HEK293 (cell line): ENCODE measurements around the gene GJC3.

Experiments
- FEZF1 ChIP-seq: fragments of 450-650 bp; formaldehyde crosslinking; IDR thresholded peaks from 2 replicates; pipeline ENCODE4 v1.5.1; 2016; ENCODE audit warnings: missing biosample characterization, missing genetic modification characterization
- GLIS1 ChIP-seq: fragments of 450-650 bp; formaldehyde crosslinking; IDR thresholded peaks from 2 replicates; pipeline ENCODE4 v1.5.1; 2016; ENCODE audit warnings: missing biosample characterization, missing genetic modification characterization
- HOXC10 ChIP-seq: sonication (generic); formaldehyde crosslinking; IDR thresholded peaks from 2 replicates; pipeline ENCODE4 v1.8.1; 2023; ENCODE audit warnings: mild to moderate bottlenecking, missing genetic modification reagents
- KLF1 ChIP-seq: fragments of 450-650 bp; formaldehyde crosslinking; IDR thresholded peaks from 2 replicates; pipeline ENCODE4 v1.5.1; 2016; ENCODE audit warnings: missing biosample characterization, missing genetic modification characterization
- KLF9 ChIP-seq: fragments of 450-650 bp; formaldehyde crosslinking; IDR thresholded peaks from 2 replicates; pipeline ENCODE4 v1.5.1; 2016; ENCODE audit warnings: missing biosample characterization, missing genetic modification characterization, low read depth
- SALL2 ChIP-seq: fragments of 450-650 bp; formaldehyde crosslinking; IDR thresholded peaks from 2 replicates; pipeline ENCODE4 v1.5.0; 2017; ENCODE audit warnings: missing biosample characterization, mild to moderate bottlenecking, missing genetic modification characterization, borderline replicate concordance
- SP2 ChIP-seq: fragments of 450-650 bp; formaldehyde crosslinking; IDR thresholded peaks from 2 replicates; pipeline ENCODE4 v1.5.1; 2016; ENCODE audit warnings: missing biosample characterization, missing genetic modification characterization
- TRIM28 ChIP-seq: IDR thresholded peaks from 2 replicates; pipeline ENCODE4 v1.6.1; 2011; ENCODE audit warnings: low read length, control low read depth, borderline replicate concordance
- ZBTB1 ChIP-seq: fragments of 450-650 bp; formaldehyde crosslinking; IDR thresholded peaks from 2 replicates; pipeline ENCODE4 v1.5.1; 2016; ENCODE audit warnings: missing biosample characterization, missing genetic modification characterization
- ZNF112 ChIP-seq: fragments of 450-650 bp; formaldehyde crosslinking; IDR thresholded peaks from 2 replicates; pipeline ENCODE4 v1.5.0; 2017; ENCODE audit warnings: missing biosample characterization, missing genetic modification characterization
- ZNF175 ChIP-seq: fragments of 450-650 bp; formaldehyde crosslinking; IDR thresholded peaks from 2 replicates; pipeline ENCODE4 v1.5.1; 2016; ENCODE audit warnings: missing biosample characterization, missing genetic modification characterization
- ZNF223 ChIP-seq: fragments of 450-650 bp; formaldehyde crosslinking; IDR thresholded peaks from 2 replicates; pipeline ENCODE4 v1.5.1; 2016; ENCODE audit warnings: missing biosample characterization, missing genetic modification characterization
- ZNF239 ChIP-seq: fragments of 450-650 bp; formaldehyde crosslinking; IDR thresholded peaks from 2 replicates; pipeline ENCODE4 v1.5.1; 2016; ENCODE audit warnings: missing biosample characterization, missing genetic modification characterization
- ZNF266 ChIP-seq: fragments of 450-650 bp; formaldehyde crosslinking; IDR thresholded peaks from 2 replicates; pipeline ENCODE4 v1.5.1; 2016; ENCODE audit warnings: missing biosample characterization, missing genetic modification characterization, low read depth
- ZNF292 ChIP-seq: fragments of 450-650 bp; formaldehyde crosslinking; IDR thresholded peaks from 2 replicates; pipeline ENCODE4 v1.5.1; 2016; ENCODE audit warnings: low read depth, missing biosample characterization, missing genetic modification characterization, borderline replicate concordance
- ZNF302 ChIP-seq: fragments of 450-650 bp; formaldehyde crosslinking; IDR thresholded peaks from 2 replicates; pipeline ENCODE4 v1.5.1; 2016; ENCODE audit warnings: missing biosample characterization, missing genetic modification characterization, low read depth
- ZNF423 ChIP-seq: fragments of 450-650 bp; formaldehyde crosslinking; IDR thresholded peaks from 2 replicates; pipeline ENCODE4 v1.5.1; 2016; ENCODE audit warnings: missing biosample characterization, missing genetic modification characterization
- ZNF473 ChIP-seq: fragments of 450-650 bp; formaldehyde crosslinking; IDR thresholded peaks from 2 replicates; pipeline ENCODE4 v1.5.1; 2017; ENCODE audit warnings: missing biosample characterization, missing genetic modification characterization
- ZNF558 ChIP-seq: fragments of 450-650 bp; formaldehyde crosslinking; IDR thresholded peaks from 2 replicates; pipeline ENCODE4 v1.5.1; 2016; ENCODE audit warnings: missing biosample characterization, missing genetic modification characterization
- ZNF623 ChIP-seq: fragments of 450-650 bp; formaldehyde crosslinking; IDR thresholded peaks from 2 replicates; pipeline ENCODE4 v1.5.1; 2016; ENCODE audit warnings: missing biosample characterization, missing genetic modification characterization
- ZNF776 ChIP-seq: fragments of 450-650 bp; formaldehyde crosslinking; IDR thresholded peaks from 2 replicates; pipeline ENCODE4 v1.5.0; 2017; ENCODE audit warnings: missing biosample characterization, missing genetic modification characterization, borderline replicate concordance
- ZNF830 ChIP-seq: fragments of 450-650 bp; IDR thresholded peaks from 2 replicates; pipeline ENCODE4 v1.5.0; 2018; ENCODE audit warnings: missing biosample characterization, missing genetic modification characterization, low read depth, mild to moderate bottlenecking, moderate library complexity
- TF ChIP-seq, protein P1 (sequence below): fragments of 450-650 bp; formaldehyde crosslinking; conservative IDR thresholded peaks from 2 replicates; pipeline ENCODE4 v1.5.1; 2016; ENCODE audit warnings: low read depth, missing biosample characterization, missing genetic modification characterization
- TF ChIP-seq, protein P2 (sequence below): fragments of 450-650 bp; formaldehyde crosslinking; IDR thresholded peaks from 2 replicates; pipeline ENCODE4 v1.5.1; 2017; ENCODE audit warnings: missing biosample characterization, missing genetic modification characterization
- TF ChIP-seq, protein P3 (sequence below): fragments of 450-650 bp; formaldehyde crosslinking; IDR thresholded peaks from 2 replicates; pipeline ENCODE4 v1.5.1; 2016; ENCODE audit warnings: missing biosample characterization, missing genetic modification characterization
- TF ChIP-seq, protein P4 (sequence below): fragments of 450-650 bp; formaldehyde crosslinking; optimal IDR thresholded peaks from 2 replicates; pipeline ENCODE3; 2016; ENCODE audit warnings: missing biosample characterization, mild to moderate bottlenecking, missing genetic modification characterization
- TF ChIP-seq, protein P5 (sequence below): fragments of 450-650 bp; formaldehyde crosslinking; IDR thresholded peaks from 2 replicates; pipeline ENCODE4 v1.5.1; 2016; ENCODE audit warnings: missing biosample characterization, missing genetic modification characterization, low read depth
- TF ChIP-seq, protein P6 (sequence below): fragments of 450-650 bp; formaldehyde crosslinking; IDR thresholded peaks from 2 replicates; pipeline ENCODE4 v1.5.1; 2016; ENCODE audit warnings: missing biosample characterization, missing genetic modification characterization

The GJC3 gene

DNA sequence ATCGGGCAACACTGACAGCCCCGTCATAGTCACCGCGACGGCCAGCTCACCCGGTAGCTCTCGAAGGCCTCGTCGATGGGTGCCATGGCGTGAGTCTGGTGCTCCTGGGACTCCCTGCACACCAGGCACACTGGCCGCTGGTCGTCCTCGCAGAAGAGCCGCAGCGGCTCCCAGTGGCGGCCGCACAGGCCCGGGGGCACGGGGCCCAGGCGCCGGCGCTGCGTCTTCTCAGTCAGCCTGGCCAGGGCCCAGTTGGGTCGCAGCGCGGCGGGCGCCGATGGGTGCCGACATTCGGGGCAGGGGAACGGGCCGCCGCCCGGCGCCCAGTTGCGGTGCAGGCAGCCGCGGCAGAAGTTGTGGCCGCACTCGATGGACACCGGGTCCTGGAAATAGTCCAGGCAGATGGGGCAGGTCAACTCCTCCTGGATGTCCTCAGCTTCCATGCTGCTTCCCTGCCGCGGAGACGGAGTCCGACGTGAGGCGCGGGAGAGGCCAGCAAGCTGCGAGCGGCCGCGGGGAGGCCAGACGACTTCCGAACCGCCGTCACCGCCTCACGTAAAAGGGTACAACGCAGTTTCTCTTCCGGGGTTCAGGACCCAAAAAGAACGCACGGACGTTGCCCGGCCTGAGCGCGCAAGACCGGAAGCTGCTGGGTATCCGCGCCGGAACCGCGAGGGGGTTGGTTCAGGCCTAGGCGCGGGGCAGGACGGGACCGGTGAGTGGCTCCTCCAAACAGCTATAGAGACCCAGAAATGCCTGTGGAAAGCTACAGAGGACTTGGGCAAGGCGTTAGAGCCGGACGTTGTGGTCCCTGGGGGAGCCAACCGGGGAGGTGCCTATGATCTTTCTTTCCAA lies 10.2 kb downstream of the GJC3 start, which contains the start of gene TRIM4 (continued):
- TF ChIP-seq, protein P1, sequence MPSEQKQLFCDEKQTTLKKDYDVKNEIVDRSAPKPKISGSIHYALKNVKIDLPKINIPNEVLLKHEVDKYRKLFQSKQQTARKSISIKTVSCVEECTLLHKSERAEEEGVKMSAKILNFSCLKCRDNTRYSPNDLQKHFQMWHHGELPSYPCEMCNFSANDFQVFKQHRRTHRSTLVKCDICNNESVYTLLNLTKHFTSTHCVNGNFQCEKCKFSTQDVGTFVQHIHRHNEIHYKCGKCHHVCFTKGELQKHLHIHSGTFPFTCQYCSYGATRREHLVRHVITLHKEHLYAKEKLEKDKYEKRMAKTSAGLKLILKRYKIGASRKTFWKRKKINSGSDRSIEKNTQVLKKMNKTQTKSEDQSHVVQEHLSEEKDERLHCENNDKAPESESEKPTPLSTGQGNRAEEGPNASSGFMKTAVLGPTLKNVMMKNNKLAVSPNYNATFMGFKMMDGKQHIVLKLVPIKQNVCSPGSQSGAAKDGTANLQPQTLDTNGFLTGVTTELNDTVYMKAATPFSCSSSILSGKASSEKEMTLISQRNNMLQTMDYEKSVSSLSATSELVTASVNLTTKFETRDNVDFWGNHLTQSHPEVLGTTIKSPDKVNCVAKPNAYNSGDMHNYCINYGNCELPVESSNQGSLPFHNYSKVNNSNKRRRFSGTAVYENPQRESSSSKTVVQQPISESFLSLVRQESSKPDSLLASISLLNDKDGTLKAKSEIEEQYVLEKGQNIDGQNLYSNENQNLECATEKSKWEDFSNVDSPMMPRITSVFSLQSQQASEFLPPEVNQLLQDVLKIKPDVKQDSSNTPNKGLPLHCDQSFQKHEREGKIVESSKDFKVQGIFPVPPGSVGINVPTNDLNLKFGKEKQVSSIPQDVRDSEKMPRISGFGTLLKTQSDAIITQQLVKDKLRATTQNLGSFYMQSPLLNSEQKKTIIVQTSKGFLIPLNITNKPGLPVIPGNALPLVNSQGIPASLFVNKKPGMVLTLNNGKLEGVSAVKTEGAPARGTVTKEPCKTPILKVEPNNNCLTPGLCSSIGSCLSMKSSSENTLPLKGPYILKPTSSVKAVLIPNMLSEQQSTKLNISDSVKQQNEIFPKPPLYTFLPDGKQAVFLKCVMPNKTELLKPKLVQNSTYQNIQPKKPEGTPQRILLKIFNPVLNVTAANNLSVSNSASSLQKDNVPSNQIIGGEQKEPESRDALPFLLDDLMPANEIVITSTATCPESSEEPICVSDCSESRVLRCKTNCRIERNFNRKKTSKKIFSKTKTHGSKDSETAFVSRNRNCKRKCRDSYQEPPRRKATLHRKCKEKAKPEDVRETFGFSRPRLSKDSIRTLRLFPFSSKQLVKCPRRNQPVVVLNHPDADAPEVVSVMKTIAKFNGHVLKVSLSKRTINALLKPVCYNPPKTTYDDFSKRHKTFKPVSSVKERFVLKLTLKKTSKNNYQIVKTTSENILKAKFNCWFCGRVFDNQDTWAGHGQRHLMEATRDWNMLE (tag by site-specific recombination), result peak; percentile 99
- TF ChIP-seq, protein P2, sequence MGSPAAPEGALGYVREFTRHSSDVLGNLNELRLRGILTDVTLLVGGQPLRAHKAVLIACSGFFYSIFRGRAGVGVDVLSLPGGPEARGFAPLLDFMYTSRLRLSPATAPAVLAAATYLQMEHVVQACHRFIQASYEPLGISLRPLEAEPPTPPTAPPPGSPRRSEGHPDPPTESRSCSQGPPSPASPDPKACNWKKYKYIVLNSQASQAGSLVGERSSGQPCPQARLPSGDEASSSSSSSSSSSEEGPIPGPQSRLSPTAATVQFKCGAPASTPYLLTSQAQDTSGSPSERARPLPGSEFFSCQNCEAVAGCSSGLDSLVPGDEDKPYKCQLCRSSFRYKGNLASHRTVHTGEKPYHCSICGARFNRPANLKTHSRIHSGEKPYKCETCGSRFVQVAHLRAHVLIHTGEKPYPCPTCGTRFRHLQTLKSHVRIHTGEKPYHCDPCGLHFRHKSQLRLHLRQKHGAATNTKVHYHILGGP (tag by site-specific recombination), result no peak
- TF ChIP-seq ZNF239 (tag by site-specific recombination), result no peak
- TF ChIP-seq, protein P3, sequence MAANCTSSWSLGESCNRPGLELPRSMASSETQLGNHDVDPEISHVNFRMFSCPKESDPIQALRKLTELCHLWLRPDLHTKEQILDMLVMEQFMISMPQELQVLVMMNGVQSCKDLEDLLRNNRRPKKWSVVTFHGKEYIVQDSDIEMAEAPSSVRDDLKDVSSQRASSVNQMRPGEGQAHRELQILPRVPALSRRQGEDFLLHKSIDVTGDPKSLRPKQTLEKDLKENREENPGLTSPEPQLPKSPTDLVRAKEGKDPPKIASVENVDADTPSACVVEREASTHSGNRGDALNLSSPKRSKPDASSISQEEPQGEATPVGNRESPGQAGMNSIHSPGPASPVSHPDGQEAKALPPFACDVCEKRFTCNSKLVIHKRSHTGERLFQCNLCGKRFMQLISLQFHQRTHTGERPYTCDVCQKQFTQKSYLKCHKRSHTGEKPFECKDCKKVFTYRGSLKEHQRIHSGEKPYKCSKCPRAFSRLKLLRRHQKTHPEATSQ (tag by site-specific recombination), result no peak
- TF ChIP-seq HOXC10 (CRISPR knock-in tag), result no peak
- TF ChIP-seq, protein P4, sequence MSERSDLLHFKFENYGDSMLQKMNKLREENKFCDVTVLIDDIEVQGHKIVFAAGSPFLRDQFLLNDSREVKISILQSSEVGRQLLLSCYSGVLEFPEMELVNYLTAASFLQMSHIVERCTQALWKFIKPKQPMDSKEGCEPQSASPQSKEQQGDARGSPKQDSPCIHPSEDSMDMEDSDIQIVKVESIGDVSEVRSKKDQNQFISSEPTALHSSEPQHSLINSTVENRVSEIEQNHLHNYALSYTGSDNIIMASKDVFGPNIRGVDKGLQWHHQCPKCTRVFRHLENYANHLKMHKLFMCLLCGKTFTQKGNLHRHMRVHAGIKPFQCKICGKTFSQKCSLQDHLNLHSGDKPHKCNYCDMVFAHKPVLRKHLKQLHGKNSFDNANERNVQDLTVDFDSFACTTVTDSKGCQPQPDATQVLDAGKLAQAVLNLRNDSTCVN (tag by site-specific recombination), result peak; percentile 74
- no peak for TF ChIP-seq ZNF623
- TF ChIP-seq SALL2 (tag by site-specific recombination), result no peak
- peak; percentile 81 for TF ChIP-seq SP2 (tag by site-specific recombination)
- no peak for TF ChIP-seq ZNF266 (tag by site-specific recombination)
- no peak for TF ChIP-seq FEZF1 (tag by site-specific recombination)
- 0 out of 2 replicates have a peak, but pooled peaks have one; percentile 48 for TF ChIP-seq ZNF423
- TF ChIP-seq ZNF558 (tag by site-specific recombination), result no peak
- no peak for TF ChIP-seq GLIS1 (tag by site-specific recombination)
- TF ChIP-seq ZNF830 (tag by site-specific recombination), result no peak
- TF ChIP-seq KLF1, result no peak
- no peak for TF ChIP-seq ZNF776 (tag by site-specific recombination)
- peak; percentile 80; the same call in 1 of the 2 replicates for TF ChIP-seq ZNF223
- TF ChIP-seq ZNF175 (tag by site-specific recombination), result no peak
- no peak for TF ChIP-seq ZNF292 (tag by site-specific recombination)
- TF ChIP-seq, protein P5, sequence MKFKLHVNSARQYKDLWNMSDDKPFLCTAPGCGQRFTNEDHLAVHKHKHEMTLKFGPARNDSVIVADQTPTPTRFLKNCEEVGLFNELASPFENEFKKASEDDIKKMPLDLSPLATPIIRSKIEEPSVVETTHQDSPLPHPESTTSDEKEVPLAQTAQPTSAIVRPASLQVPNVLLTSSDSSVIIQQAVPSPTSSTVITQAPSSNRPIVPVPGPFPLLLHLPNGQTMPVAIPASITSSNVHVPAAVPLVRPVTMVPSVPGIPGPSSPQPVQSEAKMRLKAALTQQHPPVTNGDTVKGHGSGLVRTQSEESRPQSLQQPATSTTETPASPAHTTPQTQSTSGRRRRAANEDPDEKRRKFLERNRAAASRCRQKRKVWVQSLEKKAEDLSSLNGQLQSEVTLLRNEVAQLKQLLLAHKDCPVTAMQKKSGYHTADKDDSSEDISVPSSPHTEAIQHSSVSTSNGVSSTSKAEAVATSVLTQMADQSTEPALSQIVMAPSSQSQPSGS, result no peak
- TF ChIP-seq ZNF112 (tag by site-specific recombination), result no peak
- TF ChIP-seq TRIM28, result no peak
- TF ChIP-seq ZBTB1 (tag by site-specific recombination), result no peak
- no peak for TF ChIP-seq ZNF302 (tag by site-specific recombination)
- TF ChIP-seq KLF9, result 0 out of 2 replicates have a peak, but pooled peaks have one; percentile 15
- TF ChIP-seq ZNF473, result no peak
- TF ChIP-seq, protein P6, sequence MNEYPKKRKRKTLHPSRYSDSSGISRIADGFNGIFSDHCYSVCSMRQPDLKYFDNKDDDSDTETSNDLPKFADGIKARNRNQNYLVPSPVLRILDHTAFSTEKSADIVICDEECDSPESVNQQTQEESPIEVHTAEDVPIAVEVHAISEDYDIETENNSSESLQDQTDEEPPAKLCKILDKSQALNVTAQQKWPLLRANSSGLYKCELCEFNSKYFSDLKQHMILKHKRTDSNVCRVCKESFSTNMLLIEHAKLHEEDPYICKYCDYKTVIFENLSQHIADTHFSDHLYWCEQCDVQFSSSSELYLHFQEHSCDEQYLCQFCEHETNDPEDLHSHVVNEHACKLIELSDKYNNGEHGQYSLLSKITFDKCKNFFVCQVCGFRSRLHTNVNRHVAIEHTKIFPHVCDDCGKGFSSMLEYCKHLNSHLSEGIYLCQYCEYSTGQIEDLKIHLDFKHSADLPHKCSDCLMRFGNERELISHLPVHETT (tag by site-specific recombination), result no peak
